Mammary epithelial cell (primary cell): ENCODE data around the gene CABP7.

Source experiments
- EZH2 ChIP-seq: IDR thresholded peaks from 2 replicates; pipeline ENCODE4 v1.6.1; 2012; ENCODE audit warnings: low read length, inconsistent platforms, borderline replicate concordance
- TF ChIP-seq, protein P1 (sequence below), 2 donors: IDR thresholded peaks in 1 of 2; conservative IDR thresholded peaks in 1 of 2; 2 replicates each; pipeline ENCODE4 v1.5.1; 2011 to 2012; ENCODE audit warnings: inconsistent platforms in 2 of 2, low read length in 2 of 2, mild to moderate bottlenecking in 2 of 2, control low read depth in 1 of 2, low read depth in 1 of 2; ENCODE audit not compliant: insufficient read depth in 1 of 2; ENCODE audit errors: extremely low read depth in 1 of 2

DNA sequence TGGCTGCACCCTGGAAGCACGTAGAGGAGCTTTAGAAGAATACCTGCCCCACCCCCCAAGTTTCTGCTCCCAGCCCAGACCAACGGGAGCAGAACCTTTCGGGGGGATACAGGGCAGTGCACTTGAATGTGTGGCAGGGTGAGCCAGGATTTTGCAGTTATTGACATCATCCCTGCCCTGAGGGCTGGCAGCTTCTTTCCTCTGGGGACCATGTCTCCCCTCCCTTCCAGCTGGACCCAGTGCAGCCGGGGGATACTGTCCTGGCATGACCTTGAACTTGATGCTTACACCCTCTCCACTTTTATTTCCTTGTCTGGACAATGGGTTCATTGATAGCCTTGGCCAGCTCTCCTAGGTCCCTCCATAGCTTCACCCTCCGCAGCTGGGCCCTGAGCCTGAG, 4.1 kb upstream of the CABP7 start:
- TF ChIP-seq, protein P1, sequence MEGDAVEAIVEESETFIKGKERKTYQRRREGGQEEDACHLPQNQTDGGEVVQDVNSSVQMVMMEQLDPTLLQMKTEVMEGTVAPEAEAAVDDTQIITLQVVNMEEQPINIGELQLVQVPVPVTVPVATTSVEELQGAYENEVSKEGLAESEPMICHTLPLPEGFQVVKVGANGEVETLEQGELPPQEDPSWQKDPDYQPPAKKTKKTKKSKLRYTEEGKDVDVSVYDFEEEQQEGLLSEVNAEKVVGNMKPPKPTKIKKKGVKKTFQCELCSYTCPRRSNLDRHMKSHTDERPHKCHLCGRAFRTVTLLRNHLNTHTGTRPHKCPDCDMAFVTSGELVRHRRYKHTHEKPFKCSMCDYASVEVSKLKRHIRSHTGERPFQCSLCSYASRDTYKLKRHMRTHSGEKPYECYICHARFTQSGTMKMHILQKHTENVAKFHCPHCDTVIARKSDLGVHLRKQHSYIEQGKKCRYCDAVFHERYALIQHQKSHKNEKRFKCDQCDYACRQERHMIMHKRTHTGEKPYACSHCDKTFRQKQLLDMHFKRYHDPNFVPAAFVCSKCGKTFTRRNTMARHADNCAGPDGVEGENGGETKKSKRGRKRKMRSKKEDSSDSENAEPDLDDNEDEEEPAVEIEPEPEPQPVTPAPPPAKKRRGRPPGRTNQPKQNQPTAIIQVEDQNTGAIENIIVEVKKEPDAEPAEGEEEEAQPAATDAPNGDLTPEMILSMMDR (conservative IDR thresholded peaks at IDR 0.05 in 1 of 2, IDR thresholded peaks at IDR 0.05 in 1 of 2; ENCODE audit: extremely low read depth in 1 of 2, insufficient read depth in 1 of 2, low read depth in 1 of 2, low read length in 2 of 2) = no peak
- TF ChIP-seq EZH2 = no peak
